Neural progenitor cell (in vitro differentiated cells): ENCODE data around the gene EFCAB6. TPM values are rescaled to one million over a fixed set of nuclear protein-coding genes. Genes with fewer than 3 reads are reported as not detected.

ENCODE experiments used
- DNase-seq: peaks from one replicate; pipeline ENCODE4 v3.0.0-alpha.2; 2016; ENCODE audit warnings: low spot score
- H2AFZ ChIP-seq: fragments of 200-600 bp; sonication (generic); replicated peaks from 2 replicates; pipeline ENCODE4 v1.6.1; 2016; ENCODE audit warnings: antibody characterized with exemption
- H3F3A ChIP-seq: fragments of 200-600 bp; sonication (generic); 2 replicates; pipeline ENCODE4 v1.6.1; 2016; ENCODE audit warnings: antibody characterized with exemption, low read depth
- H3K27ac ChIP-seq: fragments of 200-600 bp; sonication (generic); 2 replicates; pipeline ENCODE4 v1.5.1; 2016; ENCODE audit warnings: mild to moderate bottlenecking
- H3K27me3 ChIP-seq: fragments of 200-600 bp; sonication (generic); 2 replicates; pipeline ENCODE4 v1.6.1; 2016; ENCODE audit warnings: mild to moderate bottlenecking, moderate library complexity
- H3K36me3 ChIP-seq: fragments of 200-600 bp; sonication (generic); 2 replicates; pipeline ENCODE4 v1.5.1; 2016
- H3K4me1 ChIP-seq: fragments of 200-600 bp; sonication (generic); 2 replicates; pipeline ENCODE4 v1.6.1; 2016; ENCODE audit warnings: mixed run types
- H3K4me2 ChIP-seq: fragments of 200-600 bp; sonication (generic); 2 replicates; pipeline ENCODE4 v1.6.1; 2016
- H3K4me3 ChIP-seq: fragments of 200-600 bp; sonication (generic); 2 replicates; pipeline ENCODE4 v1.5.1; 2016
- H3K79me2 ChIP-seq: fragments of 200-600 bp; sonication (generic); 2 replicates; pipeline ENCODE4 v1.6.1; 2016; ENCODE audit warnings: low read depth
- H3K9ac ChIP-seq: fragments of 200-600 bp; sonication (generic); 2 replicates; pipeline ENCODE4 v1.6.1; 2016
- H3K9me3 ChIP-seq: fragments of 200-600 bp; sonication (generic); 2 replicates; pipeline ENCODE4 v1.5.1; 2016; ENCODE audit warnings: low read depth
- H4K20me1 ChIP-seq: fragments of 200-600 bp; sonication (generic); 2 replicates; pipeline ENCODE4 v1.6.1; 2016; ENCODE audit warnings: low read depth
- H3K27ac Mint-ChIP-seq: 3 replicates; pipeline ENCODE4 v1.8.0; 2021; ENCODE audit warnings: mixed read lengths
- H3K27me3 Mint-ChIP-seq: 2 replicates; pipeline ENCODE4 v1.8.0; 2022; ENCODE audit warnings: low read depth, mild to moderate bottlenecking, inconsistent platforms, moderate library complexity, mixed read lengths; ENCODE audit not compliant: insufficient read depth
- H3K36me3 Mint-ChIP-seq: 3 replicates; pipeline ENCODE4 v1.8.0; 2021; ENCODE audit warnings: mixed read lengths
- H3K4me1 Mint-ChIP-seq: 3 replicates; pipeline ENCODE4 v1.8.0; 2021; ENCODE audit warnings: mixed read lengths
- H3K4me3 Mint-ChIP-seq: 3 replicates; pipeline ENCODE4 v1.8.0; 2021; ENCODE audit warnings: mild to moderate bottlenecking, moderate library complexity, mixed read lengths
- H3K9me3 Mint-ChIP-seq: 3 replicates; pipeline ENCODE4 v1.8.0; 2020; ENCODE audit warnings: mixed read lengths
- CTCF ChIP-seq: fragments of 200-600 bp; sonication (generic); IDR thresholded peaks from 2 replicates; pipeline ENCODE4 v1.5.1; 2017; ENCODE audit warnings: antibody characterized with exemption, mild to moderate bottlenecking
- EZH2 ChIP-seq: fragments of 200-600 bp; sonication (generic); IDR thresholded peaks from 2 replicates; pipeline ENCODE4 v1.6.1; 2017; ENCODE audit warnings: antibody characterized with exemption, mild to moderate bottlenecking, moderate library complexity
- EZH2phosphoT487 ChIP-seq: fragments of 200-600 bp; sonication (generic); IDR thresholded peaks from 2 replicates; pipeline ENCODE4 v1.6.1; 2017; ENCODE audit warnings: antibody characterized with exemption
- total RNA-seq: library from RNA; depleted of rRNA; stranded (reverse); fragments of >200 nt; gene quantifications from 2 replicates; pipeline ENCODE4 v1.2.3, GENCODE V29; 2015; ENCODE audit warnings: low replicate concordance

Gene EFCAB6
- total RNA-seq, 1 donor from 2014 or later, result 4.9 TPM

GRCh38 chr22:43566021-43566420 lies 246.1 kb downstream of the EFCAB6 start:
- no peaks in the 10 kb centered on the region for H3K36me3 Mint-ChIP-seq

GRCh38 chr22:43564859-43565258 lies 247.2 kb downstream of the EFCAB6 start:
- Histone ChIP-seq H3K36me3 (no peaks in the 10 kb centered on the region), H2AFZ (no peak overlapping the region), H3K27me3 (no peaks in the 10 kb centered on the region), H3K9ac (no peak overlapping the region), H4K20me1 (no peaks in the 10 kb centered on the region), H3K9me3 (no peaks in the 10 kb centered on the region), H3K4me3 (no peak overlapping the region), H3K4me1 (no peaks in the 10 kb centered on the region), H3K4me2 (no peak overlapping the region), H3F3A (no peaks in the 10 kb centered on the region), H3K79me2 (no peaks in the 10 kb centered on the region), H3K27ac (no peak overlapping the region)
- peaks cover 2% of the 10 kb centered on the region for H3K27me3 Mint-ChIP-seq
- DNase-seq, result no peak
- H3K27ac Mint-ChIP-seq, result no peak overlapping the region
- no peak overlapping the region for H3K4me3 Mint-ChIP-seq
- H3K4me1 Mint-ChIP-seq, result peaks cover 13% of the 10 kb centered on the region
- TF ChIP-seq EZH2phosphoT487 (no peak), EZH2 (no peak), CTCF (no peak)
- H3K36me3 Mint-ChIP-seq, result no peaks in the 10 kb centered on the region
- H3K9me3 Mint-ChIP-seq, result no peaks in the 10 kb centered on the region

More at GRCh38 chr22:43566021-43566420, 246.1 kb downstream of the EFCAB6 start:
- H4K20me1 ChIP-seq, result peaks cover 8% of the 10 kb centered on the region
- H2AFZ ChIP-seq, result no peak overlapping the region
- no peak overlapping the region for H3K9ac ChIP-seq
- TF ChIP-seq CTCF (no peak), EZH2 (no peak), EZH2phosphoT487 (no peak)
- H3K4me3 Mint-ChIP-seq, result no peak overlapping the region
- no peak overlapping the region for H3K4me3 ChIP-seq
- H3K9me3 Mint-ChIP-seq, result no peaks in the 10 kb centered on the region
- no peaks in the 10 kb centered on the region for H3K9me3 ChIP-seq
- no peak for DNase-seq
- no peak overlapping the region for H3K4me2 ChIP-seq
- H3K27me3 Mint-ChIP-seq, result peaks cover 4% of the 10 kb centered on the region
- H3K4me1 ChIP-seq, result peaks cover 5% of the 10 kb centered on the region
- no peaks in the 10 kb centered on the region for H3K36me3 ChIP-seq
- no peak overlapping the region for H3K27ac Mint-ChIP-seq
- no peaks in the 10 kb centered on the region for H3K27me3 ChIP-seq
- H3K4me1 Mint-ChIP-seq, result peaks cover 22% of the 10 kb centered on the region
- H3K27ac ChIP-seq, result no peak overlapping the region
- H3F3A ChIP-seq, result peaks cover 9% of the 10 kb centered on the region
- no peaks in the 10 kb centered on the region for H3K79me2 ChIP-seq

GRCh38 chr22:43563571-43563970 lies 248.5 kb downstream of the EFCAB6 start:
- DNase-seq, result no peak
- H3K9me3 ChIP-seq, result no peaks in the 10 kb centered on the region
- no peak overlapping the region for H3K9ac ChIP-seq
- Mint-ChIP-seq H3K27ac (no peak overlapping the region), H3K4me3 (no peak overlapping the region), H3K36me3 (no peaks in the 10 kb centered on the region), H3K9me3 (no peaks in the 10 kb centered on the region), H3K4me1 (peaks cover 13% of the 10 kb centered on the region), H3K27me3 (peaks cover 2% of the 10 kb centered on the region)
- H3K4me3 ChIP-seq, result no peak overlapping the region
- no peak for TF ChIP-seq CTCF
- no peak for TF ChIP-seq EZH2phosphoT487
- no peak for TF ChIP-seq EZH2
- H3K27ac ChIP-seq, result no peak overlapping the region
- no peaks in the 10 kb centered on the region for H3K4me1 ChIP-seq
- H3F3A ChIP-seq, result no peaks in the 10 kb centered on the region
- H4K20me1 ChIP-seq, result no peaks in the 10 kb centered on the region
- H3K4me2 ChIP-seq, result no peak overlapping the region
- H3K36me3 ChIP-seq, result no peaks in the 10 kb centered on the region
- no peaks in the 10 kb centered on the region for H3K27me3 ChIP-seq
- no peaks in the 10 kb centered on the region for H3K79me2 ChIP-seq
- H2AFZ ChIP-seq, result no peak overlapping the region
